Osteocyte (in vitro differentiated cells): ENCODE data around the gene STIL. TPM values are rescaled to one million over a fixed set of nuclear protein-coding genes. Genes with fewer than 3 reads are reported as not detected.

Source experiments
- DNase-seq: peaks from one replicate; pipeline ENCODE4 v3.0.0; 2021; ENCODE audit warnings: mixed read lengths; ENCODE audit not compliant: unreplicated experiment; ENCODE audit errors: extremely low spot score
- H3K27ac Mint-ChIP-seq: one replicate; pipeline ENCODE4 v1.8.0; 2021; ENCODE audit warnings: mild to moderate bottlenecking, mixed read lengths; ENCODE audit not compliant: unreplicated experiment
- H3K27me3 Mint-ChIP-seq: one replicate; pipeline ENCODE4 v1.8.0; 2021; ENCODE audit warnings: mixed read lengths; ENCODE audit not compliant: unreplicated experiment
- H3K36me3 Mint-ChIP-seq: one replicate; pipeline ENCODE4 v1.8.0; 2021; ENCODE audit warnings: mixed read lengths; ENCODE audit not compliant: unreplicated experiment
- H3K4me1 Mint-ChIP-seq: one replicate; pipeline ENCODE4 v1.8.0; 2021; ENCODE audit warnings: mixed read lengths; ENCODE audit not compliant: unreplicated experiment
- H3K4me3 Mint-ChIP-seq: one replicate; pipeline ENCODE4 v1.8.0; 2021; ENCODE audit warnings: mild to moderate bottlenecking, moderate library complexity, mixed read lengths; ENCODE audit not compliant: unreplicated experiment
- H3K9me3 Mint-ChIP-seq: one replicate; pipeline ENCODE4 v1.8.0; 2021; ENCODE audit warnings: mixed read lengths; ENCODE audit not compliant: unreplicated experiment
- CTCF ChIP-seq: fragments of 200-600 bp; sonication (generic); IDR thresholded peaks from 2 replicates; pipeline ENCODE4 v1.5.0; 2021; ENCODE audit warnings: antibody characterized with exemption, mild to moderate bottlenecking, moderate library complexity
- total RNA-seq: library from RNA; stranded (reverse); gene quantifications from 2 replicates; pipeline ENCODE4 v1.2.1, GENCODE V29; 2021

STIL gene
- total RNA-seq, 1 donor from 2014 or later: 5.6 TPM

- H3K4me1 Mint-ChIP-seq: no peaks in the 10 kb centered on the region
These were observed 69.5 kb downstream of the STIL start for GRCh38 chr1:47244339-47244862.

GRCh38 chr1:47243910-47244309 lies 70.0 kb downstream of the STIL start:
- no peak for TF ChIP-seq CTCF
- no peaks in the 10 kb centered on the region for H3K9me3 Mint-ChIP-seq
- no peak overlapping the region for H3K4me3 Mint-ChIP-seq
- H3K27ac Mint-ChIP-seq: no peak overlapping the region
- no peak for DNase-seq
- peaks cover 45% of the 10 kb centered on the region for H3K27me3 Mint-ChIP-seq
- peaks cover 1% of the 10 kb centered on the region for H3K36me3 Mint-ChIP-seq
- no peaks in the 10 kb centered on the region for H3K4me1 Mint-ChIP-seq

More at GRCh38 chr1:47244339-47244862, 69.5 kb downstream of the STIL start:
- Mint-ChIP-seq H3K36me3 (peaks cover 2% of the 10 kb centered on the region), H3K9me3 (no peaks in the 10 kb centered on the region), H3K27me3 (peaks cover 41% of the 10 kb centered on the region), H3K27ac (no peak overlapping the region), H3K4me3 (no peak overlapping the region)
- DNase-seq: no peak
- TF ChIP-seq CTCF: no peak

GRCh38 chr1:47241114-47242113 lies 72.5 kb downstream of the STIL start:
- Mint-ChIP-seq H3K27me3 (peaks cover 58% of the 10 kb centered on the region), H3K9me3 (no peaks in the 10 kb centered on the region), H3K27ac (no peak overlapping the region), H3K36me3 (no peaks in the 10 kb centered on the region), H3K4me3 (no peak overlapping the region), H3K4me1 (no peaks in the 10 kb centered on the region)
- TF ChIP-seq CTCF: no peak
- DNase-seq: no peak

GRCh38 chr1:47238935-47239592 lies 74.9 kb downstream of the STIL start:
- H3K27ac Mint-ChIP-seq: no peak overlapping the region
- no peaks in the 10 kb centered on the region for H3K36me3 Mint-ChIP-seq
- DNase-seq: no peak
- H3K4me3 Mint-ChIP-seq: no peak overlapping the region
- H3K27me3 Mint-ChIP-seq: peaks cover 56% of the 10 kb centered on the region
- H3K4me1 Mint-ChIP-seq: peaks cover 4% of the 10 kb centered on the region
- no peaks in the 10 kb centered on the region for H3K9me3 Mint-ChIP-seq
- no peak for TF ChIP-seq CTCF

- no peak for DNase-seq
- no peak overlapping the region for H3K4me3 Mint-ChIP-seq
- H3K27ac Mint-ChIP-seq: no peak overlapping the region
- peaks cover 15% of the 10 kb centered on the region for H3K4me1 Mint-ChIP-seq
- no peak for TF ChIP-seq CTCF
- peaks cover 8% of the 10 kb centered on the region for H3K36me3 Mint-ChIP-seq
- H3K27me3 Mint-ChIP-seq: peaks cover 66% of the 10 kb centered on the region
- no peaks in the 10 kb centered on the region for H3K9me3 Mint-ChIP-seq
These were observed 78.1 kb downstream of the STIL start for GRCh38 chr1:47235806-47236205.
